Esophagus mucosa (tissue), 1 donor: ENCODE data around the gene GUK1. TPM values are rescaled to one million over a fixed set of nuclear protein-coding genes. Genes with fewer than 3 reads are reported as not detected.
"Not testable (repeated sequence)": the region's sequence is repeated elsewhere in the genome, so short reads cannot be mapped to it uniquely, and the experiment has no call there.

Source experiments
- ATAC-seq: fragments of 200-7000 bp; cut with Tn5 transposase; one replicate; pipeline ENCODE4 v1.9.1; 2020
- total RNA-seq: library from RNA; stranded (reverse); gene quantifications from one replicate; pipeline ENCODE4 v1.2.4, GENCODE V29; 2023
- donor health status: DM: yes; HTN: yes; CAD: no.

GUK1 gene
- total RNA-seq, 1 donor from 2014 or later = 241 TPM

DNA sequence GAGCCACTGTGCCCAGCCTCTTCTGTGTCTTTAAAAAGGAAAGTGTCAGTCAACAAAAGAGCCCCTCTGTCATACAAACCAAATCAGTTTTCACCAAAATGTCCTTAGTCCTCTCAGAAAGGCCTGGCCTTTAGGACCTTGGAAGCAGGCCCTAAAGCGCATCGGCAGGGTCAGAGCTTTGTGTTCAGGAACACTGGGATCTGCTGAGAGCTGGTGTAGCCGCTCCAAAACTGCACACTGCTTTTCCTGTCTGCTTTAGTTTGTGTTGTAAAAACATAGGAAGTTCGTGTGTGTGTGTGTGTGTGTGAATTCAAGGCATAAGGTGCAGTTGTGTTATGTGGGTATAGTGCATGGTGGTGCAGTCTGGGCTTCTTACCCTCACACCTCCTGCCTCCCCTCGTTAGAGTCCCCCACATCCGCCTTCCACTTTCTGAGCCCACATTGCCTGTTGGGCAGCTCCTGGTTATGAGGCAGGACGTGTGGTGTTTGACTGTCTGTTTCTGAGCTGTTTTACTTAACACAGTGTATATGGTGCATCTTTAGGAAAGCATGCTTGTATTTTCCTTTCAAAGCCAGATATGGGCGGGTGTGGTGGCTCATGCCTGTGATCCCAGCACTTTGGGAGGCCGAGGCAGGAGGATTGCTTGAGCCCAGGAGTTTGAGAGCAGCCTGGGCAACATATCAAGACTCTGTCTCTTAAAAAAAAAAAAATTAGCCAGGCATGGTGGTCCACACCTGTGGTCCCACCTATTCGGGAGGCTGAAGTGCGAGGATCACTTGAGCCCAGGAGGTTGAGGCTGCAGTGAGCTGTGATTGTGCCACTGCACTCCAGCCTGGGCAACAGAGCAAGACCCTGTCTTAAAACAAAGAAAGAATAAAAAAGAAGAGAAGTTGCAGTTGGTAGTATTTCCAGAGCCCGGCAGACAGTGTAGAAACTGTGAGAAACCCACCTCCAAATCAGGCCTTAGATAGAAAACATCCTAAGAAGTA is 37.9 kb downstream of the GUK1 start:
- ATAC-seq = no peak

DNA sequence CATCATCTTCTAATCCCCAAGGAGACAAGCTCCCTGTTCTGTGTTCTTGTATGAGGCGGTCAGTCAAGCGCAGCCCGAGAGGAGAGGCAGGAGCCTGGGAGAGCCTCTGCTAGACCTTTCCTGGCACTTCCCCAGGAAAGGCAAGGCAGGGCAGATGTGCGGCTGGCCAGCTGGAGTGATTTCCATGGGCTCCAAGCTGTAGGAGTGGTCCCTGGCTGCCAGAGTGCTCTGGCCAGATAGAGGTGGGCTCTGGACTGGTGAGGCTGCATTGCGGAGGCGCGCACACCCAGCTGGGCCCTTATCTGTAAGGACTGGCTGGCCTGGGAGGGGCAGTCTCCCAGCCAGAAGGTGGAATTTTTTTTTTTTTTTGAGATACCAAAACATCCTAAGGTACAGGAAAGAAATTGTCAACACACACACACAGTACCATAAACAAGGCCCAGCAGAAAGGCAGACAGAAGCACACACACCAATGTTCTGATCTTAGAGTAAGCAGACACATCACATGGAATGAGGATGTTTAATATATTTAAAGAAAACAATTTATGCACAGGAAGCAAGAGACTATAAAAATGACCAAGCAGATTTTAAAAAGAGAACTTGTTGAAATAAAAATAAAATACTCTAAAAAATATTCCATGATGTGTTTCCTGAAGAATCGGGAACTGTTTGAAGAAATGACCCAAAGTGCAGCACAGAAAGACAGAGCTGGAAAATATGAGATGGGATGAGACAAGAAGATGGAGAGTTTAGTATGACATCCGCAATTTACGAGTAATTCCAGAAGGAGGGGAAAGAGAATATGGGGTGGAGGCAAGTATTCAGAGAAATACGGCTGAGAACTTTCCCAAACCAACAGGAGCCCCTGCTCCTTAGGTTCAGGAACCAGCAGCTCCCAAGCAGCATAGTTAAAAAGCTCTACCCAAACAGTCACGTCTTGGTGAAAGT is 38.9 kb downstream of the GUK1 start:
- ATAC-seq = no peak

DNA sequence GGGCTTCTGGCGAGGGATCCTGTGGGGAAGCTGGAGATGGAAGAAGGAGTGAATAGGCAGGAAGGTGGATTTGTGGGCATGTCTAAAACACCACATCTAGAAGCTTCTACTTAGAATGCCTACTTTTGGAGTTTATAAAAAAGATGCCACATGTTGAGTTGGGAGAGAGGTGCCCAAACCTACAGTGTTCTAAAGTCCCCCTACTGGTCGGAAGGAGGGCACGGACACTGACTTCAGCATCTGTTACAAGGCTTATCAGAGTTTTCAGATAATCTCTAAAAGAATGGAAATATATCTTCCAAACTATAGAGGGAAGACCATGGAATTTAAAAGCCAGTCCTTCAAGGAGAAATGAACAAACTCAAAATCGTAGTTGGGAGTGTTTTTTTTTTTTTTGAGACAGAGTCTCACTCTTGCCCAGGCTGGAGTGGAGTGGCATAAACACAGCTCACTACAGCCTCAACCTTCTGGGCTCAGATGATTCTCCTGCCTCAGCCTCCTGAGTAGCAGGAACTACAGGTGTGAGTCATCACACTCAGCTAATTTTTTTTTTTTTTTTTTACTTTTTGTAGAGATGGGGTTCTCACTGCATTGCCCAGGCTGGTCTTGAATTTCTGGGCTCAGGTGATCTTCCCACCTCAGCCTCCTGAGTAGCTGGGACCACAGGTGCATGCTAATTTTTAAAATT is 40.3 kb downstream of the GUK1 start:
- no peak for ATAC-seq

DNA sequence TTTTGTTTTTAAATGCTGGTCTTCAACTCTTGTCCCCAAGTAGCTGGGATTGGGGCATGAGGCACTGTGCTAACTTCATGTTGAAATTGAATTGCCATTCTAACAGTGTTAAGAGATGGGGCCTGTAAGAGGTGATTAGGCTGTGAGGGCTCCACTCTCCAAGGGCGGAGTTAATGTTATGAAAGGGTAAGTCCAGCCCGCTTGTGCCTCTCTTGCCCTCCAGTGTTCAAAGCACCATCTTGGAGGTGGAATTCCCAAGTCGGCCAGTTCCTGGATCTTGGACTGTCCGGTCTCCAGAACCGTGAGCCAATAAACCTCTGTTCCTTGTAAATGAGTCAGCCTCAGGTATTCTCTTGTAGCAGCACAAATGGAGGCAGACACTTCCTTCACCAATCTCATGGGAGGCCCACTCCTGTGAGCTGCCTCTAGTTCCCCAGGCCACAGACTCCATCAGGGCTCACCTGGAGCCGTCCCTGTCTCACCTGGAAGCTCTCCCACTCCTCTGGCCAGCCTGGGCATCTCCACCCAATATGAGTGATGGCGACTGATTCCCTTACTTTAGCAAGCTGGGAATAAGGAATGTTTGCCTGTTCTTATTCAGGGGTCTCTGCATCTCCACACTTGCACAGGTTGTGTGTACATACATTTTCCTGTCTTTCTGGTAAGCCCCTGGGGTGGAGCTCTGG is 41.0 kb downstream of the GUK1 start:
- ATAC-seq = no peak

DNA sequence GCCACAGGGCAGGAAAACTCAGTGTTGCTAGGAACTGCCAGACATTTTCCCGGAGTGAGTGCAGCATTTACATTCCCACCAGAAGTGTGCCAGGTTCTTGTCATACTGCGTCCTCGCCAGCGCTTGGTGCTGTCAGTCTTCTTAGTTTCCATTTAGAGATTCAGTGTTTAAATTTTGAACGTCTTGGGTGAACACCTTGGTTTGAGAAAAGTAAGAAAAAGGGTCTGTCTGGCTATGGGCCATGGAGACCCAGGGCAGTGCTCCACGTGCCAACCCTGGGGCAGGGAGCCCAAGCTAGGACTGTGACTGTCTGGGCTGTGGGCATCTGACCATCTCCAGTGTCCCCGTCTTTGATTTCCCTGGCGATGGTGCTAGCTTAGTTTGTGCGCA is 41.6 kb downstream of the GUK1 start:
- no peak for ATAC-seq

DNA sequence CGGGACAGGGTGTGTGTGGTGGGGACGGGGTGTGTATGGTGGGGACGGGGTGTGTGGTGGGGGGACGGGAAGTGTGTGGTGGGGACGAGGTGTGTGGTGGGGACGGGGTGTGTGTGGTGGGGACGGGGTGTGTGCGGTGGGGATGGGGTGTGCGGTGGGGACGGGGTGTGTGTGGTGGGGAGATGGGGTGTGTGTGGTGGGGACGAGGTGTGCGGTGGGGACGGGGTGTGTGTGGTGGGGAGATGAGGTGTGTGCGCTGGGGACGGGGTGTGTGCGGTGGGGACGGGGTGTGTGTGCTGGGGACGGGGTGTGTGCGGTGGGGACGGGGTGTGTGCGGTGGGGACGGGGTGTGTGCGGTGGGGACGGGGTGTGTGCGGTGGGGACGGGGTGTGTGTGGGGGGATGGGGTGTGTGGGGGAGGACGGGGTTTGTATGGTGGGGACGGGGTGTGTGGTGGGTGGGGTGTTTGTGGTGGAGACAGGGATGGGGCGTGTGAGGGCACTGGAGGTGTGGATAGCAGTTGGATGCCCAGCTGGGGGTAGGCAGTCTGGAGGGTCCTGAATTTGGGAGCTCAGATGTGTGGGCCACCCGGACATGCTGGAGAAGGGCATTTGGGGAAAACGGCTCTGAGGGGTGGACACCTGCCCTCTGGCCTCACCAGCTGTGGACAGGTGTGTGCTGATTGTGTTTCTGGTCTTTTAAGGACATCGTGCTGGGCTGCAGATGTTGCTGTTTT is 42.4 kb downstream of the GUK1 start:
- no peak for ATAC-seq

DNA sequence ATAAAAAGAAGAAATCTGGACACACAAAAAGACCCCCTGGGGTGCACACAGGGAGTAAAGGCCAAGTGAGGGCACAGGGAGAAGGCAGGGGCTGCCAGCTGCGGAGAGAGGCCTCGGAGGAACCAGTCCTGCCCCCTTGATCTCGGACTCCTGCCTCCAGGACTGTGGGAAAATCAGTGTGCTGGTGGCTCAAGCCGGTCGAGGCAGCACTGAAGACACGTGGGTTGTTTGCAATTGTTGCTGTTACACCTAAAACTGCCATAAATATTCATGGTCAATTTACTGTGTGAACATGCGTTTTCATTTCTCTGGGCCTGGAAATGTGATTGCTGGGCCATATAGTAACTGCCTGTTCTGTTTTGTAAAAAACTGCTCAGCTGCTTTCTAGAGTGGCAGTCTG is 44.1 kb downstream of the GUK1 start:
- ATAC-seq = no peak

DNA sequence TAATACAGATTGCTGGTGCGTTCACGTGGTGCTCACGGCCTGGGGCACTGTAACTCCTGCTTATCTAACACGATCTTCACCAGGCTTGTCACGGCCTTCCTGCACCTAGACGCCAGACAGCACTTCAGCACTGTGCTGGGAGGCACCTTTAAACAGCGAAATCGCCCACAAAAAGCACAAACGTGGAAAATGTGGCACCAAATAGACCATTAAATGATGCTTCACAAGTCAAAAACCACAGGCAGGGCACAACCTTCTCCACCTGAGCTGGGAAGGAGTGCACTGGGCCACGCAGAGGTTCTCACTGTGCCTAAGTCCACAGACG is 45.5 kb downstream of the GUK1 start:
- no peak for ATAC-seq

DNA sequence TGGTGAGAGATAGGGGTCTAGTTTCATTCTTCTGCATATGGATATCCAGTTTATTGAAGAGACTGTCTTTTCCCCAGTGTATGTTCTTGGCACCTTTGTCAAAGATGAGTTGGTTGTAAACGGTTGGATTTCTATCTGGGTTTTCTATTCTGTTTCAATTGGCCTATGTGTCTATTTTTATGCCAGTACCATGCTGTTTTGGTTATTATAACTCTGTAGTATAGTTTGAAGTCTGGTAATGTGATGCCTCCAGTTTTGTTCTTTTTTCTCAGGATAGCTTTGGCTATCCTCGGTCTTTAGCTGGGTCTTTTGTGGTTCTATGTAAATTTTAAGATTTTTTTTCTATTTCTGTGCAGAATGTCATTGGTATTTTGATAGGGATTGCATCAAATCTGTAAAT is 48.2 kb downstream of the GUK1 start:
- ATAC-seq = not testable (repeated sequence)

DNA sequence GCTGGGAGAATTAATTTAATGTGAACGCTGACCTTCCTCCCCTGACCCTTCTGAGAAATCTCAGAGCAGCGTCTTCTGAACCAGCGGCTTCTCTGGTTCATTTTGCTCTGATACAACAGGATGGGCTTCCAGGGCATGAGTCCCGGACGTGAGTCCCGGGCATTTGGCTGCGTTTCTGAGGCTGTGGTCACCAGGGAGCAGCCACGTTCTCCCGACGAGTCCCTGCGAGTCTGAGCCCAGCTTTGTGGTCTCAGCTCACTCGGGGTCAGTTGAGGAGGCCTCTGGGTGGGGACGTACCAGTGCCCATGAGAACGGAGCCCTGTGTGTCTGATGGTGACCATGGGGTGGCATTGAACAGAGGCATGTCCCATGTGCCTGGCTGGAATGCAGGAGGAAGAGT is 50.1 kb downstream of the GUK1 start:
- ATAC-seq = no peak

DNA sequence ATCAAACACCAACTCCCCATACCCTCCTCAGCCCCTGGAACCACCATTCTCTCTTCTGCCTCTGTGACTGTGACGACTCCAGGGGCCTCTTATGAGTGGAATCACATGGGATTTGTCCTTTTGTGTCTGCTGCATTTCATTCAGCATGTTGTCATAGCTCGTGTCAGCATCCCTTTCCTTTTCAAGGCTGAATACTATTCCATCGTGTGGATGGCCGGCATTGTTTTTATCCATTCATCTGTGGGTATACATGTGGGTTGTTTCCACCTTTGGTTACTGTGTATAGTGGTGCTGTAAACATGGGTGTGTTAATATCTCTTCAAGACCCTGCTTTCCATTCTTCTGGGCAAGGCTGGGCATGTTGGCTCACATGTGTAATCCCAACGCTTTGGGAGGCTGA is 50.7 kb downstream of the GUK1 start:
- no peak for ATAC-seq

DNA sequence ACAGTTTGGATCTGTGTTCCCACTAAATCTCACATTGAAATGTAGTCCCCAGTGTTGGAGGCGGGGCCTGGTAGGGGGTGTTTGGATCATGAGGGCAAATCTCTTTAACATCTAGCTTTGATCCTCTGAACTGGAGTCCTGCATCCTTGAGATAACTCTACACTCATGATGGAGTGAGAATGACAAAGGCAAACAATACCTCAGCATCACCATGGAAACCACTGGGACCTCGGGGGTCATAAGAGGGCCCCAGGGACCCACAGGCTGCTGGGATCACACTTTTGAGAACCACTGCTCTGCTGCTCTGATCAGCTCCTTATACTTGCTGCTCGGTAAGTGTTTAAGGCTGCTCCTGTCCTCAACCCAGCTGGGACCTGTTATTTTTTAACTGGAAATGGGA is 54.4 kb downstream of the GUK1 start:
- no peak for ATAC-seq

DNA sequence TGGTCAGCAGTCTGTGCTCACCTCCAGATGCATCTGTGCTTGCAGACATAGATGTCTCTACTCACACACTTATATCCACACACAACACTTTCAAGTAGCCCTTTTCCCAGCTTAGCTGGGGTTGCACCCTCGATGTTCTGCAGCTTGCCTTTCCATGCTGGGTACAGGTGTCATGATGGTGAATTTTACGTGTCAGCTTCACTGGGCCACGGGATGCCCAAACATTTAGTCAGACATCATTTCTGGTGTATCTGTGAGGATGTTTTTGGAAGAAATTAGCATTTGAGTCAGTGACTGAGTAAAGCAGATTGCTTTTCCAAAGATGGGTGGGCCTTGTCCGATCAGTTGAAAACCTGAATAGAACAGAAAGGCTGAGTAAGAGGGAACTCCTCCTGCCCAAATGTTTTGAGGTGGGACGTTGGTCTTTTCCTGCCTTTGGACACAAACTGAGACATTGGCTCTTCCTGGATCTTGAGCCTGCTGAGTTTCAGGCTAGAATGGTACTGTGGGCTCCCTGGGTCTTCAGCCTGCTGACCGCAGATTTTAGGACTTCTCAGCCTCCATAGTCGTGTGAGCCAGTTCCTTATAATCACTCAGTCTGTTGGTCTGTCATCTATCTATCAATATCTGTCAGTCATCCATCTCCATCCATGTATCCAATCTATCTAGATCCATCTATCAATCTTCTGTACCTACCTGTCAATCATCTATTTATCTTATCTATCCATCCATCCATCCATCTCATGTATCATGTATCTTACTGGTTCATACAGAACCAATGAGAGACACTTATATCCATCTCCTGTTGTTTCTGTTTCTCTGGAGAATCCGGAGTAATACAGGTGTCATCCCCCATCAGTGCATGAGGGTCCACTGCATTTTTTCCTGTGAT is 55.1 kb downstream of the GUK1 start:
- no peak for ATAC-seq

DNA sequence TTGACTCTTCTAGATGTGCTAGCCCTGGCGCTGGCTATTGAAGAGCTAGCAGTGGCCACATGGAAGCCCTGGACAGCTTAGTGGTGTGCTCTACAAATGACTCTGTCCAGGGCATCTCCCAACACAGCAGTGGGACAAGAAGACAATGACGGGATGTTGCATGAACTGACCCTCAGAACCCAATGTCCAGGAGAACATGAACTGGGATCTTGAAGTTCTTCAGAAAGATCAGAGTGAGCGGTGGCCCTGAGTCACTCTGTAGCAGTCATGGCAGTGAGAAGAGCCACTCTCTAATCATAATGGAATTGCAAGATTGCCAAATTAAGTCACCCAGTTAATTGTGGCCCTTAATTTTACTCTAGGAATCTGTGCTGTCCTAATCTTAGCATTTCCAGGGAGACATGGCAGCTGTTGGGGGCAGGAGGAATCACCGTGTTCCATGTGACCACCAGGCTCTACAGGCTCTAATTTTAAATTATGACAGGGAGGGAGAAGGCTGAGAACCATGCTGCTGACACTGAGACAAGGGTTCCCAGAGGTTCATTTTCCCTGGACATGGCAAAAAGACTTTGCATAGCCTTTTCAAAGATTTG is 57.6 kb downstream of the GUK1 start:
- no peak for ATAC-seq

Other genes with a start within 250 kb of the GUK1 start
- 3.1 TPM for gene WNT9A, start 192.3 kb upstream of the GUK1 start, total RNA-seq
- 0.44 TPM for gene WNT3A, start 133.3 kb upstream of the GUK1 start, total RNA-seq
- 273 TPM for gene ARF1, start 57.6 kb upstream of the GUK1 start, total RNA-seq
- 13.9 TPM for gene C1orf35, start 37.0 kb upstream of the GUK1 start, total RNA-seq
- gene MRPL55, start 31.0 kb upstream of the GUK1 start, total RNA-seq = 29.0 TPM
- gene GJC2, start 9.7 kb downstream of the GUK1 start, total RNA-seq = 0.44 TPM
- 6.9 TPM for gene IBA57, start 25.5 kb downstream of the GUK1 start, total RNA-seq
- gene OBSCN, start 67.8 kb downstream of the GUK1 start, total RNA-seq = 9.8 TPM